Cardiac fibroblast (primary cell): ENCODE data around the gene ISOC2.
A peak's percentile ranks its signal among the peaks of the same experiment; 100 is the strongest.

Source experiments
- DNase-seq, 2 donors: peaks; one replicate each; pipeline versions ENCODE4 v3.0.0 to v3.0.0-alpha.2; 2010; ENCODE audit warnings: low read depth in 2 of 2
- H3K4me3 ChIP-seq, 2 donors: replicated peaks in 1 of 2; 1 replicate in 1 of 2; 2 replicates in 1 of 2; pipeline ENCODE4 v1.5.1; 2011; ENCODE audit warnings: low read depth in 2 of 2, low read length in 2 of 2, mild to moderate bottlenecking in 2 of 2, moderate library complexity in 1 of 2
- CTCF ChIP-seq: IDR thresholded peaks from one replicate; pipeline ENCODE4 v1.5.1; 2011; ENCODE audit warnings: low read depth, mild to moderate bottlenecking, low read length, inconsistent platforms

ISOC2 gene

GRCh38 chr19:55462722-55463121 is 1.3 kb upstream of the ISOC2 start:
- no peak overlapping the region for H3K4me3 ChIP-seq
- TF ChIP-seq CTCF, result no peak

GRCh38 chr19:55461974-55462626 is 658 bp upstream of the ISOC2 start:
- no peak for TF ChIP-seq CTCF
- DNase-seq, result peak; percentile 51 to 52
- H3K4me3 ChIP-seq, result peak overlapping the region; percentile 53 to 62

More at GRCh38 chr19:55462722-55463121, 1.3 kb upstream of the ISOC2 start:
- DNase-seq, result no peak

- peak; percentile 83 to 96 for DNase-seq
- peak overlapping the region; percentile 94 to 95 for H3K4me3 ChIP-seq
- TF ChIP-seq CTCF, result no peak
These were observed 678 bp downstream of the ISOC2 start for GRCh38 chr19:55460670-55461258.

DNA sequence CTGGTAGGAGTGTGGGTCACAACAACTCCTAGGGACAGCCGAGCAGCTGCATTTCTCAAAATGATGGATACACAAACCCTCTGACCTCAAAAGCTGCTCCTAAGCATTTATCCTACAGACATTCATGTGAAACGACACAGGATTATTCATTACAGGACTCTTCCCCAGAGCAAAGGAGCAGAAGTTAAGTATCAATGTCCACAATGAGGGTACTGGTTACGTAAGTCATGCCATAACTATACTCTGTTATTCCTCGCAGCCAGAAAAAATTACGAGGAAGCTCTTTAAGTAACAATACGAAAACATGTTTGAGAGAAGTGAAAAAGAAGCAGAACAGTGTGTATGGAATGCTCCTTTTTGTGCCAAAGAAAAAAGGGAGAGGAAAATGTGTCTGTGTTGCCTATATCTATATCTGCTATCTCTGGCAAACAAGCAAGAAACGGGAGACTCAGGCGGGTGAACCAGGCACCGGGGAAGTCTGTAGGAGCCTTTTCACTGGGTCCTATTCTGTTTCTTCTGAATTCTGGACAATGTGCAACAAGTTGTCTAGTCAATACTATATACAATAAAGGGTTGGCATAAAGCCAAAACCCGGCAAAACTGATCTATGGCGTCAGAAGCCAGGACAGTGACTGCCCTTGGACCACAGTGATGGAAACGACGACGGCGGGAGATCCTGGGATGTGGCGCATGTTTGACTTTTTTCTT is 1.3 kb downstream of the ISOC2 start:
- TF ChIP-seq CTCF, result no peak
- peak overlapping the region; percentile 94 to 95 for H3K4me3 ChIP-seq
- peak; percentile 46 to 61 for DNase-seq

- no peak overlapping the region for H3K4me3 ChIP-seq
- DNase-seq, result no peak
- TF ChIP-seq CTCF, result no peak
These were observed 1.9 kb downstream of the ISOC2 start for GRCh38 chr19:55459551-55459949.

GRCh38 chr19:55457683-55458457 is 3.6 kb downstream of the ISOC2 start:
- DNase-seq, result no peak
- no peak overlapping the region for H3K4me3 ChIP-seq
- no peak for TF ChIP-seq CTCF
